Measurements from ENCODE around the gene VIPR1. TPM values are rescaled to one million over a fixed set of nuclear protein-coding genes. Genes with fewer than 3 reads are reported as not detected.

VIPR1 gene
- total and polyA plus RNA-seq, 2 donors (not counting 1 experiment from before 2014, with no cell fraction given) = 0.11 TPM; not detected in 1

- peaks cover 6% of the 10 kb centered on the region for H3K27me3 ChIP-seq (ENCODE audit: control insufficient read depth, insufficient read depth, low read length)
- no peak overlapping the region for H2AFZ ChIP-seq (ENCODE audit: low read length)
- no peaks in the 10 kb centered on the region for H3K9me3 ChIP-seq (ENCODE audit: control insufficient read depth, insufficient read depth, low read depth, low read length)
- TF ChIP-seq EZH2 (IDR thresholded peaks at IDR 0.05; ENCODE audit: low read length, missing control alignments) (no peak), CTCF (conservative IDR thresholded peaks at IDR 0.05 in 1 of 2, IDR thresholded peaks at IDR 0.05 in 1 of 2; ENCODE audit: low read depth in 1 of 2, low read length in 2 of 2) (no peak)
- no peaks in the 10 kb centered on the region for H3K4me1 ChIP-seq (ENCODE audit: control insufficient read depth, extremely low read depth, insufficient read depth, low read length)
- H3K4me2 ChIP-seq (ENCODE audit: extremely low read depth, insufficient read depth, low read length) = no peak overlapping the region
- H3K36me3 ChIP-seq (ENCODE audit: control insufficient read depth, insufficient read depth, low read length) = no peaks in the 10 kb centered on the region
- H3K79me2 ChIP-seq (ENCODE audit: control insufficient read depth, insufficient read depth, low read length) = no peaks in the 10 kb centered on the region
- H4K20me1 ChIP-seq (ENCODE audit: control insufficient read depth, extremely low read depth, insufficient read depth, low read length) = no peaks in the 10 kb centered on the region
- H3K27ac ChIP-seq (ENCODE audit: insufficient read depth, low read length) = no peak overlapping the region
- H3K4me3 ChIP-seq (replicated peaks in 1 of 4; ENCODE audit: control extremely low read depth in 1 of 4, insufficient read depth in 1 of 4, low read depth in 3 of 4, low read length in 4 of 4) = no peak overlapping the region
- no peak for DNase-seq (ENCODE audit: low read depth in 2 of 2)
- H3K9ac ChIP-seq (ENCODE audit: insufficient read depth, low read length) = no peak overlapping the region
Measured at GRCh38 chr3:42529468-42529867, 27.0 kb downstream of the VIPR1 start.

GRCh38 chr3:42530073-42530472 is 27.6 kb downstream of the VIPR1 start:
- Histone ChIP-seq H2AFZ (ENCODE audit: low read length) (no peak overlapping the region), H3K4me3 (replicated peaks in 1 of 4; ENCODE audit: control extremely low read depth in 1 of 4, insufficient read depth in 1 of 4, low read depth in 3 of 4, low read length in 4 of 4) (no peak overlapping the region), H3K27ac (ENCODE audit: insufficient read depth, low read length) (no peak overlapping the region), H3K9me3 (ENCODE audit: control insufficient read depth, insufficient read depth, low read depth, low read length) (no peaks in the 10 kb centered on the region), H3K4me2 (ENCODE audit: extremely low read depth, insufficient read depth, low read length) (no peak overlapping the region), H3K4me1 (ENCODE audit: control insufficient read depth, extremely low read depth, insufficient read depth, low read length) (no peaks in the 10 kb centered on the region), H4K20me1 (ENCODE audit: control insufficient read depth, extremely low read depth, insufficient read depth, low read length) (no peaks in the 10 kb centered on the region), H3K36me3 (ENCODE audit: control insufficient read depth, insufficient read depth, low read length) (no peaks in the 10 kb centered on the region), H3K79me2 (ENCODE audit: control insufficient read depth, insufficient read depth, low read length) (no peaks in the 10 kb centered on the region), H3K27me3 (ENCODE audit: control insufficient read depth, insufficient read depth, low read length) (peaks cover 6% of the 10 kb centered on the region), H3K9ac (ENCODE audit: insufficient read depth, low read length) (no peak overlapping the region)
- TF ChIP-seq CTCF (conservative IDR thresholded peaks at IDR 0.05 in 1 of 2, IDR thresholded peaks at IDR 0.05 in 1 of 2; ENCODE audit: low read depth in 1 of 2, low read length in 2 of 2) = no peak
- TF ChIP-seq EZH2 (IDR thresholded peaks at IDR 0.05; ENCODE audit: low read length, missing control alignments) = no peak
- no peak for DNase-seq (ENCODE audit: low read depth in 2 of 2)

DNA sequence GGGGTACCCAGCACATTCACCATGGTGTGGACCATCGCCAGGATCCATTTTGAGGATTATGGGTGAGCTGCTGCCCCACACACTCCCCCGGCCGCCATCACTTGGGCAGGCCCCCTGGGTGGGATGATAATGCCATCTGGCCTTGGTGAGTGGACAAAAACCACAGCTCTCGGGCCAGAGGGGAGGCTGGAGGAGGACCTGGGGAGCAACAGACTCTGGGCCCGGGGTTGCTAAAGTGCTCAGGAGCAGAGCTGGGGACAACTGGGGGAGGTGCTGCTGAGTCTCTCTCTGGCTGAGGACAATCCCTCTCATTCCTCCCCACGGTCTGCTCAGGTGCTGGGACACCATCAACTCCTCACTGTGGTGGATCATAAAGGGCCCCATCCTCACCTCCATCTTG is 29.0 kb downstream of the VIPR1 start:
- no peaks in the 10 kb centered on the region for H3K79me2 ChIP-seq (ENCODE audit: control insufficient read depth, insufficient read depth, low read length)
- H2AFZ ChIP-seq (ENCODE audit: low read length) = no peak overlapping the region
- H3K9ac ChIP-seq (ENCODE audit: insufficient read depth, low read length) = no peak overlapping the region
- no peaks in the 10 kb centered on the region for H3K4me1 ChIP-seq (ENCODE audit: control insufficient read depth, extremely low read depth, insufficient read depth, low read length)
- no peaks in the 10 kb centered on the region for H3K36me3 ChIP-seq (ENCODE audit: control insufficient read depth, insufficient read depth, low read length)
- DNase-seq (ENCODE audit: low read depth in 2 of 2) = no peak
- peaks cover 6% of the 10 kb centered on the region for H3K27me3 ChIP-seq (ENCODE audit: control insufficient read depth, insufficient read depth, low read length)
- no peak overlapping the region for H3K4me3 ChIP-seq (replicated peaks in 1 of 4; ENCODE audit: control extremely low read depth in 1 of 4, insufficient read depth in 1 of 4, low read depth in 3 of 4, low read length in 4 of 4)
- no peaks in the 10 kb centered on the region for H3K9me3 ChIP-seq (ENCODE audit: control insufficient read depth, insufficient read depth, low read depth, low read length)
- H4K20me1 ChIP-seq (ENCODE audit: control insufficient read depth, extremely low read depth, insufficient read depth, low read length) = no peaks in the 10 kb centered on the region
- TF ChIP-seq EZH2 (IDR thresholded peaks at IDR 0.05; ENCODE audit: low read length, missing control alignments) (no peak), CTCF (conservative IDR thresholded peaks at IDR 0.05 in 1 of 2, IDR thresholded peaks at IDR 0.05 in 1 of 2; ENCODE audit: low read depth in 1 of 2, low read length in 2 of 2) (no peak)
- no peak overlapping the region for H3K4me2 ChIP-seq (ENCODE audit: extremely low read depth, insufficient read depth, low read length)
- no peak overlapping the region for H3K27ac ChIP-seq (ENCODE audit: insufficient read depth, low read length)
